HEK293 (cell line): ENCODE data around the gene PNLDC1.

ENCODE experiments used
- GFI1B ChIP-seq: fragments of 450-650 bp; formaldehyde crosslinking; IDR thresholded peaks from 2 replicates; pipeline ENCODE4 v1.5.1; 2016; ENCODE audit warnings: missing biosample characterization, missing genetic modification characterization
- HOXA7 ChIP-seq: sonication (generic); formaldehyde crosslinking; IDR thresholded peaks from 2 replicates; pipeline ENCODE4 v1.8.1; 2022; ENCODE audit warnings: missing genetic modification reagents, borderline replicate concordance
- INSM2 ChIP-seq: fragments of 450-650 bp; formaldehyde crosslinking; IDR thresholded peaks from 2 replicates; pipeline ENCODE4 v1.5.1; 2016; ENCODE audit warnings: missing biosample characterization, missing genetic modification characterization
- MYNN ChIP-seq: fragments of 450-650 bp; formaldehyde crosslinking; IDR thresholded peaks from 2 replicates; pipeline ENCODE4 v1.5.1; 2016; ENCODE audit warnings: missing biosample characterization, missing genetic modification characterization, borderline replicate concordance
- PRDM6 ChIP-seq: fragments of 450-650 bp; formaldehyde crosslinking; IDR thresholded peaks from 2 replicates; pipeline ENCODE4 v1.5.1; 2017; ENCODE audit warnings: missing biosample characterization, missing genetic modification characterization
- SP3 ChIP-seq: fragments of 450-650 bp; formaldehyde crosslinking; IDR thresholded peaks from 2 replicates; pipeline ENCODE4 v1.5.1; 2016; ENCODE audit warnings: missing biosample characterization, missing genetic modification characterization
- WT1 ChIP-seq: fragments of 450-650 bp; formaldehyde crosslinking; IDR thresholded peaks from 2 replicates; pipeline ENCODE4 v1.5.1; 2016; ENCODE audit warnings: missing biosample characterization, missing genetic modification characterization
- ZBTB44 ChIP-seq: fragments of 450-650 bp; IDR thresholded peaks from 2 replicates; pipeline ENCODE4 v1.5.1; 2018; ENCODE audit warnings: missing biosample characterization, mild to moderate bottlenecking, missing genetic modification characterization
- ZNF2 ChIP-seq: fragments of 450-650 bp; formaldehyde crosslinking; IDR thresholded peaks from 2 replicates; pipeline ENCODE4 v1.5.1; 2016; ENCODE audit warnings: missing biosample characterization, missing genetic modification characterization
- ZNF266 ChIP-seq: fragments of 450-650 bp; formaldehyde crosslinking; IDR thresholded peaks from 2 replicates; pipeline ENCODE4 v1.5.1; 2016; ENCODE audit warnings: missing biosample characterization, missing genetic modification characterization, low read depth
- ZNF311 ChIP-seq: fragments of 450-650 bp; formaldehyde crosslinking; IDR thresholded peaks from 2 replicates; pipeline ENCODE4 v1.5.1; 2017; ENCODE audit warnings: missing biosample characterization, missing genetic modification characterization, borderline replicate concordance
- ZNF433 ChIP-seq: fragments of 450-650 bp; formaldehyde crosslinking; IDR thresholded peaks from 2 replicates; pipeline ENCODE4 v1.5.1; 2016; ENCODE audit warnings: missing biosample characterization, missing genetic modification characterization, low read depth
- ZNF510 ChIP-seq: fragments of 450-650 bp; formaldehyde crosslinking; IDR thresholded peaks from 2 replicates; pipeline ENCODE4 v1.5.1; 2018; ENCODE audit warnings: mild to moderate bottlenecking, missing genetic modification characterization, missing biosample characterization; ENCODE audit not compliant: insufficient replicate concordance
- ZNF549 ChIP-seq: fragments of 450-650 bp; IDR thresholded peaks from 2 replicates; pipeline ENCODE4 v1.5.1; 2018; ENCODE audit warnings: missing biosample characterization, missing genetic modification characterization, mild to moderate bottlenecking, inconsistent platforms, moderate library complexity
- ZNF555 ChIP-seq: fragments of 450-650 bp; formaldehyde crosslinking; conservative IDR thresholded peaks from 2 replicates; pipeline ENCODE4 v1.5.1; 2017; ENCODE audit warnings: missing biosample characterization, mild to moderate bottlenecking, missing genetic modification characterization, inconsistent platforms
- ZNF558 ChIP-seq: fragments of 450-650 bp; formaldehyde crosslinking; IDR thresholded peaks from 2 replicates; pipeline ENCODE4 v1.5.1; 2016; ENCODE audit warnings: missing biosample characterization, missing genetic modification characterization
- ZNF600 ChIP-seq: fragments of 450-650 bp; formaldehyde crosslinking; IDR thresholded peaks from 2 replicates; pipeline ENCODE4 v1.5.1; 2016; ENCODE audit warnings: missing biosample characterization, missing genetic modification characterization
- ZNF621 ChIP-seq: fragments of 450-650 bp; formaldehyde crosslinking; IDR thresholded peaks from 2 replicates; pipeline ENCODE4 v1.5.1; 2017; ENCODE audit warnings: missing biosample characterization, missing genetic modification characterization
- ZNF654 ChIP-seq: fragments of 450-650 bp; formaldehyde crosslinking; IDR thresholded peaks from 2 replicates; pipeline ENCODE4 v1.5.1; 2016; ENCODE audit warnings: low read depth, missing biosample characterization, missing genetic modification characterization
- ZNF670 ChIP-seq: fragments of 450-650 bp; formaldehyde crosslinking; IDR thresholded peaks from 2 replicates; pipeline ENCODE4 v1.5.1; 2016; ENCODE audit warnings: missing biosample characterization, missing genetic modification characterization, low read depth
- ZNF843 ChIP-seq: fragments of 450-650 bp; formaldehyde crosslinking; IDR thresholded peaks from 2 replicates; pipeline ENCODE4 v1.5.1; 2016; ENCODE audit warnings: missing biosample characterization, missing genetic modification characterization
- TF ChIP-seq, protein P1 (sequence below): fragments of 450-650 bp; formaldehyde crosslinking; IDR thresholded peaks from 2 replicates; pipeline ENCODE4 v1.5.1; 2016; ENCODE audit warnings: missing biosample characterization, missing genetic modification characterization, borderline replicate concordance
- TF ChIP-seq, protein P2 (sequence below): fragments of 450-650 bp; formaldehyde crosslinking; IDR thresholded peaks from 2 replicates; pipeline ENCODE4 v1.5.1; 2016; ENCODE audit warnings: missing biosample characterization, missing genetic modification characterization
- TF ChIP-seq, protein P3 (sequence below): fragments of 450-650 bp; formaldehyde crosslinking; IDR thresholded peaks from 2 replicates; pipeline ENCODE4 v1.5.1; 2016; ENCODE audit warnings: missing biosample characterization, missing genetic modification characterization

Gene PNLDC1

DNA sequence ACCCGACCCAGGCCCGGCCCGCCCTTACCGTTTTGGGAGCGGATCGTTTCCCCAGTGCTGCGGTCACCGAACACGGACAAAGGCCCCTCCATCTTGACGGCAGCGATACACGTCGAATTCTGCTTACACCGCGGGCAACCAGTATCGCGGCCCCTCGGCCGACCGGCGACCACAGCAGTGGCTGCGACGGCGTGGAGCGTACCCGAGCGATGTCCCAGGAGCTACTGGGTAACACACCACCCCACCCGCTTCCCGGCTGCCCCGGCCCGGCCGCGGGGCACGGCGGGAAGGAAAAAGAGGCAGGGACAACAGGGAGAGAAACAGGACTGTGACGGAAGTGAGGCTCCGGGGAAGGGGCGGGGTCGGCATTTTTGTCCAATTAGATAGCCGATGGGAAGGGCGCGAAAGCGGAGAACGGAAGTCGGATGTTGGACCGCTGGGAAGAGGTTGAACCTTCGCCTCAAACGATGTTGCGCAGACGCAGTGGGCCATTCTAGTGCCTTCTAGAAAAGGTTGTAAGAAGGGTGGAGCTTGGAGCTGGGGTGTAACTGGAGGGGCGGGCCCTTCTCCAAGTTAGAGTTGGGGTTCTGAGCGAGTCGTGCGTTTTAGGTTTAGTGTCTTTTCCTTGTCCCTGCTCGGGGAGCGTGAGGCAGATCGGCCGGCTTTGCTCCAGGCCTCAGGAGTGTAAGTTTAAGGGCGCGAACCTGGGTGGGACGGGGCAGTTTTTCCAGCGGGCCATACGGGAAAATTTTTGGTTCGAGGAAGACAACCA lies 10.5 kb upstream of the PNLDC1 start, which contains the start of gene TCP1 (continued):
- no peak for TF ChIP-seq PRDM6
- no peak for TF ChIP-seq ZBTB44 (tag by site-specific recombination)
- TF ChIP-seq, protein P1, sequence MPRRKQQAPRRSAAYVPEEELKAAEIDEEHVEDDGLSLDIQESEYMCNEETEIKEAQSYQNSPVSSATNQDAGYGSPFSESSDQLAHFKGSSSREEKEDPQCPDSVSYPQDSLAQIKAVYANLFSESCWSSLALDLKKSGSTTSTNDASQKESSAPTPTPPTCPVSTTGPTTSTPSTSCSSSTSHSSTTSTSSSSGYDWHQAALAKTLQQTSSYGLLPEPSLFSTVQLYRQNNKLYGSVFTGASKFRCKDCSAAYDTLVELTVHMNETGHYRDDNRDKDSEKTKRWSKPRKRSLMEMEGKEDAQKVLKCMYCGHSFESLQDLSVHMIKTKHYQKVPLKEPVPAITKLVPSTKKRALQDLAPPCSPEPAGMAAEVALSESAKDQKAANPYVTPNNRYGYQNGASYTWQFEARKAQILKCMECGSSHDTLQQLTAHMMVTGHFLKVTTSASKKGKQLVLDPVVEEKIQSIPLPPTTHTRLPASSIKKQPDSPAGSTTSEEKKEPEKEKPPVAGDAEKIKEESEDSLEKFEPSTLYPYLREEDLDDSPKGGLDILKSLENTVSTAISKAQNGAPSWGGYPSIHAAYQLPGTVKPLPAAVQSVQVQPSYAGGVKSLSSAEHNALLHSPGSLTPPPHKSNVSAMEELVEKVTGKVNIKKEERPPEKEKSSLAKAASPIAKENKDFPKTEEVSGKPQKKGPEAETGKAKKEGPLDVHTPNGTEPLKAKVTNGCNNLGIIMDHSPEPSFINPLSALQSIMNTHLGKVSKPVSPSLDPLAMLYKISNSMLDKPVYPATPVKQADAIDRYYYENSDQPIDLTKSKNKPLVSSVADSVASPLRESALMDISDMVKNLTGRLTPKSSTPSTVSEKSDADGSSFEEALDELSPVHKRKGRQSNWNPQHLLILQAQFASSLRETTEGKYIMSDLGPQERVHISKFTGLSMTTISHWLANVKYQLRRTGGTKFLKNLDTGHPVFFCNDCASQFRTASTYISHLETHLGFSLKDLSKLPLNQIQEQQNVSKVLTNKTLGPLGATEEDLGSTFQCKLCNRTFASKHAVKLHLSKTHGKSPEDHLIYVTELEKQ (tag by site-specific recombination): 0 out of 2 replicates have a peak, but pooled peaks have one; percentile 9
- TF ChIP-seq ZNF555 (tag by site-specific recombination): no peak
- TF ChIP-seq ZNF654: no peak
- TF ChIP-seq ZNF621 (tag by site-specific recombination): no peak
- TF ChIP-seq WT1: no peak
- no peak for TF ChIP-seq ZNF311 (tag by site-specific recombination)
- TF ChIP-seq ZNF843 (tag by site-specific recombination): 0 out of 2 replicates have a peak, but pooled peaks have one; percentile 46
- TF ChIP-seq HOXA7: no peak
- no peak for TF ChIP-seq ZNF670 (tag by site-specific recombination)
- TF ChIP-seq ZNF558 (tag by site-specific recombination): no peak
- TF ChIP-seq ZNF2 (tag by site-specific recombination): peak; percentile 26; the same call in 1 of the 2 replicates
- no peak for TF ChIP-seq GFI1B (tag by site-specific recombination)
- no peak for TF ChIP-seq ZNF510 (tag by site-specific recombination)
- no peak; the same call in 1 of the 2 replicates for TF ChIP-seq INSM2 (tag by site-specific recombination)
- no peak for TF ChIP-seq ZNF266
- TF ChIP-seq ZNF600: peak; percentile 58; the same call in 1 of the 2 replicates
- TF ChIP-seq MYNN (tag by site-specific recombination): no peak
- peak; percentile 89 for TF ChIP-seq SP3 (tag by site-specific recombination)
- TF ChIP-seq ZNF549 (tag by site-specific recombination): no peak
- TF ChIP-seq, protein P2, sequence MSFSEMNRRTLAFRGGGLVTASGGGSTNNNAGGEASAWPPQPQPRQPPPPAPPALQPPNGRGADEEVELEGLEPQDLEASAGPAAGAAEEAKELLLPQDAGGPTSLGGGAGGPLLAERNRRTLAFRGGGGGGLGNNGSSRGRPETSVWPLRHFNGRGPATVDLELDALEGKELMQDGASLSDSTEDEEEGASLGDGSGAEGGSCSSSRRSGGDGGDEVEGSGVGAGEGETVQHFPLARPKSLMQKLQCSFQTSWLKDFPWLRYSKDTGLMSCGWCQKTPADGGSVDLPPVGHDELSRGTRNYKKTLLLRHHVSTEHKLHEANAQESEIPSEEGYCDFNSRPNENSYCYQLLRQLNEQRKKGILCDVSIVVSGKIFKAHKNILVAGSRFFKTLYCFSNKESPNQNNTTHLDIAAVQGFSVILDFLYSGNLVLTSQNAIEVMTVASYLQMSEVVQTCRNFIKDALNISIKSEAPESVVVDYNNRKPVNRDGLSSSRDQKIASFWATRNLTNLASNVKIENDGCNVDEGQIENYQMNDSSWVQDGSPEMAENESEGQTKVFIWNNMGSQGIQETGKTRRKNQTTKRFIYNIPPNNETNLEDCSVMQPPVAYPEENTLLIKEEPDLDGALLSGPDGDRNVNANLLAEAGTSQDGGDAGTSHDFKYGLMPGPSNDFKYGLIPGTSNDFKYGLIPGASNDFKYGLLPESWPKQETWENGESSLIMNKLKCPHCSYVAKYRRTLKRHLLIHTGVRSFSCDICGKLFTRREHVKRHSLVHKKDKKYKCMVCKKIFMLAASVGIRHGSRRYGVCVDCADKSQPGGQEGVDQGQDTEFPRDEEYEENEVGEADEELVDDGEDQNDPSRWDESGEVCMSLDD (tag by site-specific recombination): no peak; the same call in 1 of the 2 replicates
- TF ChIP-seq ZNF433 (tag by site-specific recombination): no peak
- TF ChIP-seq, protein P3, sequence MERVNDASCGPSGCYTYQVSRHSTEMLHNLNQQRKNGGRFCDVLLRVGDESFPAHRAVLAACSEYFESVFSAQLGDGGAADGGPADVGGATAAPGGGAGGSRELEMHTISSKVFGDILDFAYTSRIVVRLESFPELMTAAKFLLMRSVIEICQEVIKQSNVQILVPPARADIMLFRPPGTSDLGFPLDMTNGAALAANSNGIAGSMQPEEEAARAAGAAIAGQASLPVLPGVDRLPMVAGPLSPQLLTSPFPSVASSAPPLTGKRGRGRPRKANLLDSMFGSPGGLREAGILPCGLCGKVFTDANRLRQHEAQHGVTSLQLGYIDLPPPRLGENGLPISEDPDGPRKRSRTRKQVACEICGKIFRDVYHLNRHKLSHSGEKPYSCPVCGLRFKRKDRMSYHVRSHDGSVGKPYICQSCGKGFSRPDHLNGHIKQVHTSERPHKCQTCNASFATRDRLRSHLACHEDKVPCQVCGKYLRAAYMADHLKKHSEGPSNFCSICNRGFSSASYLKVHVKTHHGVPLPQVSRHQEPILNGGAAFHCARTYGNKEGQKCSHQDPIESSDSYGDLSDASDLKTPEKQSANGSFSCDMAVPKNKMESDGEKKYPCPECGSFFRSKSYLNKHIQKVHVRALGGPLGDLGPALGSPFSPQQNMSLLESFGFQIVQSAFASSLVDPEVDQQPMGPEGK (tag by site-specific recombination): 0 out of 2 replicates have a peak, but pooled peaks have one; percentile 68
